Measurements from ENCODE around the gene NDUFB3.

Gene NDUFB3

GRCh38 chr2:201127570-201127969 lies 55.8 kb downstream of the NDUFB3 start:
- no peaks in the 10 kb centered on the region for H3K27me3 Mint-ChIP-seq
- peak overlapping the region; percentile 75 for H3K4me3 Mint-ChIP-seq
- peak overlapping the region; percentile 99 for H3K27ac Mint-ChIP-seq
- peaks cover 5% of the 10 kb centered on the region for H3K36me3 Mint-ChIP-seq
- H3K4me1 Mint-ChIP-seq, result peaks cover 63% of the 10 kb centered on the region
- no peaks in the 10 kb centered on the region for H3K9me3 Mint-ChIP-seq
- no peak for DNase-seq (ENCODE audit: low spot score in 2 of 2)
- ATAC-seq (ENCODE audit: low read depth), result no peak

- H3K27ac Mint-ChIP-seq, result peak overlapping the region; percentile 99
- peaks cover 9% of the 10 kb centered on the region for H3K36me3 Mint-ChIP-seq
- H3K9me3 Mint-ChIP-seq, result no peaks in the 10 kb centered on the region
These were observed 56.2 kb downstream of the NDUFB3 start for GRCh38 chr2:201128033-201128432.

GRCh38 chr2:201128933-201129505 lies 57.2 kb downstream of the NDUFB3 start:
- DNase-seq (ENCODE audit: low spot score in 2 of 2), result no peak
- ATAC-seq (ENCODE audit: low read depth), result no peak
- no peaks in the 10 kb centered on the region for H3K27me3 Mint-ChIP-seq
- peak overlapping the region; percentile 68 for H3K4me3 Mint-ChIP-seq
- H3K27ac Mint-ChIP-seq, result peak overlapping the region; percentile 91
- peaks cover 64% of the 10 kb centered on the region for H3K4me1 Mint-ChIP-seq
- H3K9me3 Mint-ChIP-seq, result no peaks in the 10 kb centered on the region
- peaks cover 13% of the 10 kb centered on the region for H3K36me3 Mint-ChIP-seq

More at GRCh38 chr2:201128033-201128432, 56.2 kb downstream of the NDUFB3 start:
- Mint-ChIP-seq H3K27me3 (no peaks in the 10 kb centered on the region), H3K4me1 (peaks cover 65% of the 10 kb centered on the region), H3K4me3 (no peak overlapping the region)
- no peak for ATAC-seq (ENCODE audit: low read depth)
- no peak for DNase-seq (ENCODE audit: low spot score in 2 of 2)

GRCh38 chr2:201130524-201131186 lies 58.9 kb downstream of the NDUFB3 start:
- Mint-ChIP-seq H3K9me3 (no peaks in the 10 kb centered on the region), H3K4me1 (peaks cover 54% of the 10 kb centered on the region), H3K27me3 (no peaks in the 10 kb centered on the region), H3K27ac (peak overlapping the region; percentile 91), H3K4me3 (peak overlapping the region; percentile 28), H3K36me3 (peaks cover 15% of the 10 kb centered on the region)
- no peak for DNase-seq (ENCODE audit: low spot score in 2 of 2)
- ATAC-seq (ENCODE audit: low read depth), result no peak

- ATAC-seq (ENCODE audit: low read depth) (peak; percentile 54), DNase-seq (ENCODE audit: low spot score in 2 of 2) (no peak)
- Mint-ChIP-seq H3K27me3 (no peaks in the 10 kb centered on the region), H3K4me1 (peaks cover 44% of the 10 kb centered on the region), H3K4me3 (peak overlapping the region; percentile 52), H3K9me3 (no peaks in the 10 kb centered on the region), H3K27ac (peak overlapping the region; percentile 91), H3K36me3 (peaks cover 28% of the 10 kb centered on the region)
These were observed 60.7 kb downstream of the NDUFB3 start for GRCh38 chr2:201132518-201132917.

Data from memory B cell (primary cell).